ENCODE results near the gene TSACC. TPM values are rescaled to one million over a fixed set of nuclear protein-coding genes. Genes with fewer than 3 reads are reported as not detected.

TSACC gene
- total and polyA plus RNA-seq, 2 of the 8 experiments (the other 6 are each of a cell fraction or from before 2014, with no cell fraction given) = 1.0 to 5.0 TPM

GRCh38 chr1:156298852-156299357, 39.4 kb upstream of the TSACC start, which contains the start of gene VHLL:
VHLL (minus strand) TSS chr1:156299307; CDS start chr1:156299189, 118 bp downstream.
- no peak within 1 kb of the TSS for H3K27ac ChIP-seq (ENCODE audit: low read depth, low read length)
- no peak within 1 kb of the TSS for H3K4ac ChIP-seq (replicated peaks; ENCODE audit: insufficient read length, low read depth, low read length)
- POLR2A ChIA-PET (ENCODE audit: partially characterized antibody) = interaction anchor here (1.7 to 16.5 kb wide), 2 partner anchors 8 to 20 kb away, joined by 5 to 221 read pairs; partner anchors contain the start of genes SMG5 and TMEM79
- H3K79me2 ChIP-seq (ENCODE audit: control insufficient read depth in 1 of 2, insufficient read depth in 2 of 2, low read length in 2 of 2) = no peaks in the 10 kb centered on the region
- DNase-seq (ENCODE audit: low read depth in 1 of 2, low spot score in 2 of 2) = no peak
- no peak within 1 kb of the TSS for H4K5ac ChIP-seq (ENCODE audit: insufficient read length, low read depth, low read length)
- no peak within 1 kb of the TSS for H4K91ac ChIP-seq (replicated peaks; ENCODE audit: insufficient read length, low read length)
- no peak for FAIRE-seq
- H4K20me1 ChIP-seq (replicated peaks in 1 of 2; ENCODE audit: control insufficient read depth in 1 of 2, insufficient read depth in 2 of 2, low read length in 2 of 2) = no peaks in the 10 kb centered on the region
- H3K4me3 ChIP-seq (ENCODE audit: extremely low read depth in 1 of 4, insufficient read depth in 2 of 4, low read depth in 3 of 4, low read length in 4 of 4) = no peak within 1 kb of the TSS
- no peak within 1 kb of the TSS for H3K18ac ChIP-seq (ENCODE audit: extremely low read depth, low read length)
- no peak within 1 kb of the TSS for H2AFZ ChIP-seq (ENCODE audit: low read length)
- H3K4me2 ChIP-seq (ENCODE audit: insufficient read depth in 1 of 2, low read depth in 2 of 2, low read length in 2 of 2) = no peak within 1 kb of the TSS
- no peak within 1 kb of the TSS for H2AK5ac ChIP-seq (ENCODE audit: low read depth, low read length)
- no peak within 1 kb of the TSS for H3K23ac ChIP-seq (ENCODE audit: insufficient read length)
- no peak within 1 kb of the TSS for H3K14ac ChIP-seq (ENCODE audit: insufficient read length)
- TF ChIP-seq KDM1A (IDR thresholded peaks at IDR 0.05; ENCODE audit: borderline replicate concordance, low read length) (no peak), RFX5 (IDR thresholded peaks at IDR 0.05; ENCODE audit: borderline replicate concordance, low read depth, low read length) (no peak), PHF8 (conservative IDR thresholded peaks at IDR 0.05; ENCODE audit: low read depth, low read length) (no peak), GABPA (IDR thresholded peaks at IDR 0.05; ENCODE audit: borderline replicate concordance, insufficient read depth, low read length) (no peak), SIX5 (IDR thresholded peaks at IDR 0.05; ENCODE audit: low read depth, low read length) (no peak), SUZ12 (IDR thresholded peaks at IDR 0.05; ENCODE audit: low read length) (no peak), NANOG (IDR thresholded peaks at IDR 0.05; ENCODE audit: insufficient read depth, low read depth, low read length, poor library complexity, severe bottlenecking) (no peak), MAFK (IDR thresholded peaks at IDR 0.05; ENCODE audit: low read depth, low read length) (no peak), GTF2F1 (IDR thresholded peaks at IDR 0.05; ENCODE audit: borderline replicate concordance, low read depth, low read length) (no peak), SIN3A (conservative IDR thresholded peaks at IDR 0.05 in 1 of 2, IDR thresholded peaks at IDR 0.05 in 1 of 2; ENCODE audit: low read depth in 1 of 2, low read length in 2 of 2) (no peak), CHD2 (IDR thresholded peaks at IDR 0.05; ENCODE audit: low read length) (no peak), CEBPB (IDR thresholded peaks at IDR 0.05; ENCODE audit: low read depth, low read length) (no peak)
- H3K9ac ChIP-seq (replicated peaks in 1 of 4; ENCODE audit: extremely low read depth in 1 of 4, low read depth in 3 of 4, low read length in 3 of 4) = no peak within 1 kb of the TSS
- no peak within 1 kb of the TSS for H2BK15ac ChIP-seq (ENCODE audit: low read length)
- H2BK12ac ChIP-seq (ENCODE audit: low read depth, low read length) = no peak within 1 kb of the TSS
- peaks cover 0 to 4% (median 2%) of the 10 kb centered on the region in 4 experiments; a peak in 2 of 8 replicates for H3K36me3 ChIP-seq (ENCODE audit: control insufficient read depth in 2 of 4, insufficient read depth in 4 of 4, low read length in 3 of 4)
- H3K79me1 ChIP-seq (ENCODE audit: low read depth, low read length) = 0 out of 2 replicates have a peak, but pooled peaks cover 3% of the 10 kb centered on the region
- H4K8ac ChIP-seq (ENCODE audit: extremely low read depth, insufficient read depth, low read length) = no peak within 1 kb of the TSS; the same call in 1 of the 2 replicates
- WGBS, 2 experiments (ENCODE audit: extremely low coverage in 1 of 2, insufficient coverage in 1 of 2, insufficient read length in 1 of 2, insufficient replicate concordance in 2 of 2, low coverage in 1 of 2, low lambda C conversion rate in 2 of 2, missing lambda C conversion rate in 1 of 2) = 92% methylated on average over 19 of the region's 19 CpGs; no CpG with 5 or more reads in 1 of the 2 experiments
- no peak within 1 kb of the TSS for H3K56ac ChIP-seq (replicated peaks; ENCODE audit: insufficient read length, low read depth, low read length)
- no peak within 1 kb of the TSS for H2BK5ac ChIP-seq (ENCODE audit: low read depth, low read length)
- CTCF ChIA-PET (ENCODE audit: partially characterized antibody) = interaction anchor here (0.7 to 1.1 kb wide), 4 partner anchors 9 to 176 kb away, joined by 3 to 5 read pairs (median 3); no protein-coding TSS in a partner anchor
- no peak within 1 kb of the TSS for H2BK20ac ChIP-seq (ENCODE audit: low read length)
- no peaks in the 10 kb centered on the region for H3K9me3 ChIP-seq (ENCODE audit: insufficient read depth in 2 of 2, low read depth in 1 of 2, low read length in 1 of 2)
- peaks cover 5% of the 10 kb centered on the region; the same call in 1 of the 2 replicates for H3K23me2 ChIP-seq (ENCODE audit: low read depth, low read length)
- H3K27me3 ChIP-seq (replicated peaks in 1 of 4; ENCODE audit: control insufficient read depth in 3 of 4, extremely low read depth in 1 of 4, insufficient read depth in 3 of 4, low read length in 3 of 4) = no peaks in the 10 kb centered on the region
- peaks cover 0 to 7% (median 4%) of the 10 kb centered on the region in 4 experiments; a peak in 3 of 7 replicates for H3K4me1 ChIP-seq (replicated peaks in 1 of 4; ENCODE audit: control insufficient read depth in 3 of 4, insufficient read depth in 4 of 4, low read length in 3 of 4)
- H2BK120ac ChIP-seq (replicated peaks; ENCODE audit: low read depth, low read length) = no peak within 1 kb of the TSS

All from H1 (cell line).